Activated CD4-positive, CD25-positive, alpha-beta regulatory T cell treated with anti-CD3 and anti-CD28 coated beads, Interleukin-2, amount 50 U/mL, for 24 hours (primary cell): ENCODE measurements around the gene RYR3.

Experiments
- ATAC-seq, 2 donors: fragments of 150-1000 bp; cut with Tn5 transposase; one replicate each; pipeline ENCODE4 v1.10.0; 2021; ENCODE audit warnings: mild to moderate bottlenecking in 1 of 2, moderate library complexity in 1 of 2

The RYR3 gene

GRCh38 chr15:33660151-33660550 is 349.4 kb downstream of the RYR3 start:
- ATAC-seq, result no peak

- no peak for ATAC-seq
Measured at GRCh38 chr15:33662014-33662413, 351.2 kb downstream of the RYR3 start.

GRCh38 chr15:33664947-33665346 is 354.2 kb downstream of the RYR3 start:
- no peak for ATAC-seq

GRCh38 chr15:33670567-33670966 is 359.8 kb downstream of the RYR3 start:
- no peak for ATAC-seq

- no peak for ATAC-seq
Measured at GRCh38 chr15:33671456-33671855, 360.7 kb downstream of the RYR3 start.

- no peak for ATAC-seq
Measured at GRCh38 chr15:33675246-33675645, 364.5 kb downstream of the RYR3 start.

- no peak for ATAC-seq
Measured at GRCh38 chr15:33677238-33677830, 366.6 kb downstream of the RYR3 start.

- no peak for ATAC-seq
Measured at GRCh38 chr15:33678176-33678575, 367.4 kb downstream of the RYR3 start.

GRCh38 chr15:33678602-33679001 is 367.8 kb downstream of the RYR3 start:
- no peak for ATAC-seq

GRCh38 chr15:33679061-33679460 is 368.3 kb downstream of the RYR3 start:
- no peak for ATAC-seq

- no peak for ATAC-seq
Measured at GRCh38 chr15:33680336-33680735, 369.6 kb downstream of the RYR3 start.

- no peak for ATAC-seq
Measured at GRCh38 chr15:33693166-33693800, 382.5 kb downstream of the RYR3 start.

GRCh38 chr15:33698126-33698525 is 387.4 kb downstream of the RYR3 start:
- no peak for ATAC-seq

- no peak for ATAC-seq
Measured at GRCh38 chr15:33699145-33699544, 388.4 kb downstream of the RYR3 start.

GRCh38 chr15:33699691-33700447 is 389.1 kb downstream of the RYR3 start:
- no peak for ATAC-seq

GRCh38 chr15:33700695-33701303 is 390.0 kb downstream of the RYR3 start:
- ATAC-seq, result peak in 1 of 2 donors; percentile 33

- ATAC-seq, result no peak
Measured at GRCh38 chr15:33701304-33701696, 390.5 kb downstream of the RYR3 start.

- no peak for ATAC-seq
Measured at GRCh38 chr15:33706173-33706572, 395.4 kb downstream of the RYR3 start.

- ATAC-seq, result no peak
Measured at GRCh38 chr15:33710748-33711147, 400.0 kb downstream of the RYR3 start.

- ATAC-seq, result no peak
Measured at GRCh38 chr15:33716025-33716424, 405.3 kb downstream of the RYR3 start.

- ATAC-seq, result no peak
Measured at GRCh38 chr15:33720952-33721351, 410.2 kb downstream of the RYR3 start.

GRCh38 chr15:33722005-33722672 is 411.4 kb downstream of the RYR3 start:
- no peak for ATAC-seq

GRCh38 chr15:33722673-33723015 is 411.9 kb downstream of the RYR3 start:
- ATAC-seq, result no peak
